Hepatocyte (in vitro differentiated cells): Measurements from ENCODE around the gene PLA2G12B. TPM values are rescaled to one million over a fixed set of nuclear protein-coding genes. Genes with fewer than 3 reads are reported as not detected.

Source experiments
- DNase-seq: peaks from one replicate; pipeline ENCODE4 v3.0.0-alpha.2; 2016; ENCODE audit warnings: low spot score
- H2AFZ ChIP-seq: fragments of 200-600 bp; sonication (generic); 2 replicates; pipeline ENCODE4 v1.6.0; 2016; ENCODE audit warnings: antibody characterized with exemption, mild to moderate bottlenecking
- H3K27ac ChIP-seq: fragments of 200-600 bp; sonication (generic); 2 replicates; pipeline ENCODE4 v1.5.1; 2016; ENCODE audit warnings: mild to moderate bottlenecking
- H3K27me3 ChIP-seq: fragments of 200-600 bp; sonication (generic); 2 replicates; pipeline ENCODE4 v1.6.1; 2016
- H3K36me3 ChIP-seq: fragments of 200-600 bp; sonication (generic); replicated peaks from 2 replicates; pipeline ENCODE4 v1.5.1; 2016; ENCODE audit warnings: low read depth; ENCODE audit not compliant: insufficient read depth
- H3K4me1 ChIP-seq: fragments of 200-600 bp; sonication (generic); 2 replicates; pipeline ENCODE4 v1.5.1; 2016; ENCODE audit warnings: mild to moderate bottlenecking, moderate library complexity; ENCODE audit not compliant: insufficient read depth
- H3K4me2 ChIP-seq: fragments of 200-600 bp; sonication (generic); 2 replicates; pipeline ENCODE4 v1.6.0; 2016
- H3K4me3 ChIP-seq: fragments of 200-600 bp; sonication (generic); 2 replicates; pipeline ENCODE4 v1.5.1; 2016; ENCODE audit warnings: mild to moderate bottlenecking
- H3K79me2 ChIP-seq: fragments of 200-600 bp; sonication (generic); 2 replicates; pipeline ENCODE4 v1.6.0; 2017; ENCODE audit warnings: mild to moderate bottlenecking
- H3K9me2 ChIP-seq: fragments of 200-600 bp; sonication (generic); replicated peaks from 2 replicates; pipeline ENCODE4 v1.6.0; 2017; ENCODE audit warnings: mild to moderate bottlenecking; ENCODE audit not compliant: insufficient read depth
- H3K9me3 ChIP-seq: fragments of 200-600 bp; sonication (generic); 2 replicates; pipeline ENCODE4 v1.5.1; 2016; ENCODE audit warnings: low read depth, mild to moderate bottlenecking
- H4K20me1 ChIP-seq: fragments of 200-600 bp; sonication (generic); 2 replicates; pipeline ENCODE4 v1.6.0; 2016; ENCODE audit warnings: mild to moderate bottlenecking; ENCODE audit not compliant: insufficient read depth, poor library complexity, severe bottlenecking
- CTCF ChIP-seq: fragments of 200-600 bp; sonication (generic); IDR thresholded peaks from 2 replicates; pipeline ENCODE4 v1.5.1; 2016; ENCODE audit warnings: antibody characterized with exemption, mild to moderate bottlenecking; ENCODE audit not compliant: poor library complexity
- EZH2 ChIP-seq: fragments of 200-600 bp; sonication (generic); IDR thresholded peaks from 2 replicates; pipeline ENCODE4 v1.6.1; 2016; ENCODE audit warnings: antibody characterized with exemption, mild to moderate bottlenecking, borderline replicate concordance
- EZH2phosphoT487 ChIP-seq: fragments of 200-600 bp; sonication (generic); IDR thresholded peaks from one replicate; pipeline ENCODE4 v1.6.1; 2018; ENCODE audit warnings: antibody characterized with exemption, mild to moderate bottlenecking, low read depth, moderate library complexity; ENCODE audit not compliant: unreplicated experiment, severe bottlenecking
- WGBS: methylation state at CpG from one replicate; pipeline ENCODE4 v1.1.6; 2016; ENCODE audit warnings: low lambda C conversion rate; ENCODE audit errors: missing lambda C conversion rate; 5-methylcytosine and 5-hydroxymethylcytosine counted together
- polyA plus RNA-seq: library from polyadenylated mRNA; unstranded; fragments of >200 nt; fragmentation: Nextera tagmentation; extraction: Ambion mirVana; gene quantifications from 2 replicates; pipeline ENCODE4 v1.2.1, GENCODE V29; 2016
- total RNA-seq: library from RNA; depleted of rRNA; stranded (reverse); fragments of >200 nt; gene quantifications from 2 replicates; pipeline ENCODE4 v1.2.3, GENCODE V29; 2014

PLA2G12B gene
- total and polyA plus RNA-seq, 2 experiments from 2014 or later = 21.1 to 39.9 TPM

DNA sequence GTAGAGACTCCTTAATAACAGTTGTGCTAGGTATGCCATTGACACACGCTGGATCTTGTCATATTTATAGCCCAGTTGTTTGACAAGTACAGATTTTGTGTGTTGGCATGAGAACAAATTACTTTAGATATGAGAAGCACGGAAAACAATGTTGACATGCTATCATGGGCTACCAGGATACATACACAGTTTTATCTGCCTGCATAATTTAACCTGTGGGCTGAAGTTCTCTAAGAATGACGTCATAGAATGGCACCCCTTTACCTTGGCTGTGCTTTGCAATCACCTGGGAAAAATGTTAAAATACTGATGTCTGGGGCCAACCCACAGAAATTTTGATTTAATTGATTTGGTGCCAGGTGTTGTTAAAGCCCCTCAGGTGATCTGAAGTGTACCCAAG lies 2.8 kb downstream of the PLA2G12B start:
- H3K36me3 ChIP-seq = no peaks in the 10 kb centered on the region
- peak; percentile 12 for DNase-seq
- H2AFZ ChIP-seq = no peak overlapping the region
- no peaks in the 10 kb centered on the region for H3K9me3 ChIP-seq
- H3K4me2 ChIP-seq = peak overlapping the region; percentile 73
- TF ChIP-seq CTCF (no peak), EZH2 (no peak)
- no peaks in the 10 kb centered on the region for H3K4me1 ChIP-seq
- H3K4me3 ChIP-seq = no peak overlapping the region
- WGBS = 60% methylated on average over 3 of the region's 3 CpGs
- H4K20me1 ChIP-seq = no peaks in the 10 kb centered on the region
- peaks cover 43% of the 10 kb centered on the region for H3K79me2 ChIP-seq
- H3K27ac ChIP-seq = peak overlapping the region; percentile 93
- H3K27me3 ChIP-seq = no peaks in the 10 kb centered on the region
- H3K9me2 ChIP-seq = no peaks in the 10 kb centered on the region

DNA sequence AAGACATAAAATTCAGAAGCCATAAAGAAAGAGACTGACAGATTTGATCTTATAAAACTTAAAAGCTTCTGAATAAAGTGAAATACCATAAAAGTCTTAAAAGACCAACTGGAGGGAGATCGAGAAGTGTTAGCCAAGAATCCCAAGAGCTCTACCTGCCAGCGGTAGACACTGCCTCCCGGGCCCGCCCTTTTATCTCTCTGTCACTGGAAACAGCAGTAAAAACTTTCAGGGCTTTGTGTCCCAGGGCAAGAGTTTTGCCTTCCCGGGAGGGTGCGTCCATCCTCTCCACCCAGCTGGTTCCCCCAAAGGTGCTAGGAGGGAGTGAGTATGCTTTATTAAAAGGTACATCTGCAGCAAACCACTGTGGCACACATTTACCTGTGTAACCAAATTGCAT lies 5.8 kb downstream of the PLA2G12B start:
- TF ChIP-seq CTCF (no peak), EZH2phosphoT487 (no peak), EZH2 (no peak)
- no peaks in the 10 kb centered on the region for H3K9me2 ChIP-seq
- no peaks in the 10 kb centered on the region for H4K20me1 ChIP-seq
- H3K27ac ChIP-seq = no peak overlapping the region
- H3K4me3 ChIP-seq = no peak overlapping the region
- H3K79me2 ChIP-seq = peaks cover 47% of the 10 kb centered on the region
- no peak for DNase-seq
- WGBS = 49% methylated on average over 6 of the region's 6 CpGs
- H3K36me3 ChIP-seq = no peaks in the 10 kb centered on the region
- no peaks in the 10 kb centered on the region for H3K27me3 ChIP-seq
- no peak overlapping the region for H2AFZ ChIP-seq
- no peaks in the 10 kb centered on the region for H3K9me3 ChIP-seq
- H3K4me1 ChIP-seq = no peaks in the 10 kb centered on the region
- H3K4me2 ChIP-seq = no peak overlapping the region

DNA sequence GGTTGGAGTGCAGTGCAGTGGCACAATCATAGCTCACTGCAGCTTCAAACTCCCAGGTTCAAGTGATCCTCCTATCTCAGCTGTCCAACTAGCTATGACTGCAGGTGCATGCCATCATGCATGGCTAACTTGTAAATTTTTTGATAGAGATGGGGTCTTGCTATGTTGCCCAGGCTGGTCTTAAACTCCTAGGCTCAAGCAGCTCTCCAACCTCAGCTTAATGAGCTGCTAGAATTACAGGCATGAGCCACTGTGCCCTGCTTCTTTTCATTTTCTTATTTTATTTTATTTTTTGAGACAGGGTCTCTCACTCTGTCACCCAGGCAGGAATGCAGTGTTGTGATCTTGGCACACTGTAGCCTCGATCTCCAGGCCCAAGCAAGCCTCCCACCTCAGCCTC lies 7.6 kb downstream of the PLA2G12B start:
- Histone ChIP-seq H4K20me1 (no peaks in the 10 kb centered on the region), H3K4me3 (no peak overlapping the region), H3K4me1 (no peaks in the 10 kb centered on the region), H3K27ac (no peak overlapping the region), H3K79me2 (peaks cover 38% of the 10 kb centered on the region), H3K4me2 (no peak overlapping the region), H2AFZ (no peak overlapping the region), H3K9me3 (no peaks in the 10 kb centered on the region), H3K36me3 (no peaks in the 10 kb centered on the region), H3K9me2 (no peaks in the 10 kb centered on the region), H3K27me3 (no peaks in the 10 kb centered on the region)
- 92% methylated on average over 1 of the region's 1 CpG for WGBS
- no peak for DNase-seq
- TF ChIP-seq EZH2phosphoT487 (no peak), CTCF (no peak), EZH2 (no peak)

- no peak overlapping the region for H3K4me3 ChIP-seq
- H3K36me3 ChIP-seq = no peaks in the 10 kb centered on the region
- TF ChIP-seq EZH2 (no peak), CTCF (no peak), EZH2phosphoT487 (no peak)
- H3K9me2 ChIP-seq = no peaks in the 10 kb centered on the region
- no peaks in the 10 kb centered on the region for H3K9me3 ChIP-seq
- H3K79me2 ChIP-seq = peaks cover 18% of the 10 kb centered on the region
- DNase-seq = no peak
- H3K27me3 ChIP-seq = no peaks in the 10 kb centered on the region
- no peak overlapping the region for H3K27ac ChIP-seq
- no peaks in the 10 kb centered on the region for H4K20me1 ChIP-seq
- no peak overlapping the region for H2AFZ ChIP-seq
- no peaks in the 10 kb centered on the region for H3K4me1 ChIP-seq
- WGBS = 44% methylated on average over 2 of the region's 2 CpGs
- no peak overlapping the region for H3K4me2 ChIP-seq
Measured at GRCh38 chr10:72943498-72944234, 10.9 kb downstream of the PLA2G12B start.
